K562 (cell line): ENCODE data around the gene PIH1D1. TPM values are rescaled to one million over a fixed set of nuclear protein-coding genes. Genes with fewer than 3 reads are reported as not detected.
A peak's percentile ranks its signal among the peaks of the same experiment; 100 is the strongest.

ENCODE experiments used
- BRF2 ChIP-seq: IDR thresholded peaks from 3 replicates; pipeline ENCODE4 v1.6.1; 2011; ENCODE audit warnings: borderline replicate concordance, mild to moderate bottlenecking; ENCODE audit not compliant: insufficient read length, insufficient read depth
- E2F3 ChIP-seq: fragments of 250-450 bp; sonication (Bioruptor Pico); IDR thresholded peaks from 2 replicates; pipeline ENCODE4 v1.4.0; 2020; ENCODE audit warnings: mild to moderate bottlenecking
- IRF2 ChIP-seq: sonication (generic); formaldehyde crosslinking; IDR thresholded peaks from 2 replicates; pipeline ENCODE4 v1.8.1; 2022; ENCODE audit warnings: mild to moderate bottlenecking, missing genetic modification reagents
- MTA3 ChIP-seq: fragments of 450-650 bp; formaldehyde crosslinking; IDR thresholded peaks from 2 replicates; pipeline ENCODE4 v1.6.1; 2017; ENCODE audit warnings: mild to moderate bottlenecking, borderline replicate concordance
- NR2F6 ChIP-seq: fragments of 450-650 bp; formaldehyde crosslinking; IDR thresholded peaks from 2 replicates; pipeline ENCODE4 v1.4.0; 2020; ENCODE audit warnings: mild to moderate bottlenecking
- PML ChIP-seq: IDR thresholded peaks from 2 replicates; pipeline ENCODE4 v1.6.1; 2012; ENCODE audit warnings: low read length, inconsistent platforms
- POLR2B ChIP-seq: fragments of 450-650 bp; IDR thresholded peaks from 2 replicates; pipeline ENCODE4 v1.6.1; 2018; ENCODE audit warnings: low read depth; ENCODE audit not compliant: partially characterized antibody
- PTRF ChIP-seq: fragments of 450-650 bp; IDR thresholded peaks from 2 replicates; pipeline ENCODE4 v1.6.1; 2016; ENCODE audit warnings: mild to moderate bottlenecking, missing genetic modification characterization, missing compliant biosample characterization
- SAFB ChIP-seq: fragments of 200-400 bp; formaldehyde crosslinking; IDR thresholded peaks from 2 replicates; pipeline ENCODE4 v1.6.1; 2017; ENCODE audit warnings: low read depth, low read length, borderline replicate concordance
- TAF7 ChIP-seq: fragments of 450-650 bp; IDR thresholded peaks from 2 replicates; pipeline ENCODE4 v1.6.1; 2016; ENCODE audit warnings: missing genetic modification characterization, missing compliant biosample characterization
- TARDBP ChIP-seq: fragments of 450-650 bp; IDR thresholded peaks from 2 replicates; pipeline ENCODE4 v1.6.1; 2016
- ZNF175 ChIP-seq: fragments of 200-800 bp; sonication (Bioruptor generic); IDR thresholded peaks from 2 replicates; pipeline ENCODE4 v1.6.1; 2016; ENCODE audit warnings: low read depth, mild to moderate bottlenecking, missing genetic modification characterization, missing compliant biosample characterization
- ZNF41 ChIP-seq: fragments of 250-450 bp; sonication (Bioruptor Pico); conservative IDR thresholded peaks from 2 replicates; pipeline ENCODE4 v1.4.0; 2020; ENCODE audit warnings: mild to moderate bottlenecking
- ZNF507 ChIP-seq: conservative IDR thresholded peaks from 2 replicates; pipeline ENCODE4 v1.6.1; 2017; ENCODE audit warnings: missing genetic modification characterization, missing compliant biosample characterization
- polyA plus RNA-seq, 8 experiments: library from polyadenylated mRNA; depleted of rRNA in 4 of 8; stranded (reverse) in 5 of 8; unstranded in 3 of 8; fragments of >200 nt; fragmentation: Nextera tagmentation in 2 of 8; fragmentation: Illumina TruSeq in 1 of 8; extraction: Ambion mirVana in 2 of 8; extraction: Trizol in 1 of 8; gene quantifications; 2 replicates each; pipeline versions ENCODE4 v1.2.1 to v1.2.3, GENCODE V29; 2011 to 2014; ENCODE audit warnings: inconsistent platforms in 1 of 8, missing spikeins in 1 of 8
- total RNA-seq, 7 experiments: library from RNA; depleted of rRNA in 6 of 7; stranded (reverse); fragments of >200 nt in 6 of 7; fragmentation: Illumina TruSeq in 2 of 7; extraction: Trizol in 2 of 7; gene quantifications; 2 replicates each; pipeline versions ENCODE4 v1.2.1 to v1.2.3, GENCODE V29; 2011 to 2021; ENCODE audit warnings: low replicate concordance in 1 of 7
- TF ChIP-seq, protein P1 (sequence below): fragments of 250-450 bp; sonication (Bioruptor Pico); IDR thresholded peaks from 2 replicates; pipeline ENCODE4 v1.4.0; 2020
- TF ChIP-seq, protein P2 (sequence below): IDR thresholded peaks from 2 replicates; pipeline ENCODE4 v1.6.1; 2011; ENCODE audit not compliant: insufficient read length; ENCODE audit errors: extremely low read depth

The PIH1D1 gene
- total and polyA plus RNA-seq, 9 of the 15 experiments (the other 6 are each of a cell fraction or from before 2014, with no cell fraction given), result 26.5 to 224 (median 137) TPM

DNA sequence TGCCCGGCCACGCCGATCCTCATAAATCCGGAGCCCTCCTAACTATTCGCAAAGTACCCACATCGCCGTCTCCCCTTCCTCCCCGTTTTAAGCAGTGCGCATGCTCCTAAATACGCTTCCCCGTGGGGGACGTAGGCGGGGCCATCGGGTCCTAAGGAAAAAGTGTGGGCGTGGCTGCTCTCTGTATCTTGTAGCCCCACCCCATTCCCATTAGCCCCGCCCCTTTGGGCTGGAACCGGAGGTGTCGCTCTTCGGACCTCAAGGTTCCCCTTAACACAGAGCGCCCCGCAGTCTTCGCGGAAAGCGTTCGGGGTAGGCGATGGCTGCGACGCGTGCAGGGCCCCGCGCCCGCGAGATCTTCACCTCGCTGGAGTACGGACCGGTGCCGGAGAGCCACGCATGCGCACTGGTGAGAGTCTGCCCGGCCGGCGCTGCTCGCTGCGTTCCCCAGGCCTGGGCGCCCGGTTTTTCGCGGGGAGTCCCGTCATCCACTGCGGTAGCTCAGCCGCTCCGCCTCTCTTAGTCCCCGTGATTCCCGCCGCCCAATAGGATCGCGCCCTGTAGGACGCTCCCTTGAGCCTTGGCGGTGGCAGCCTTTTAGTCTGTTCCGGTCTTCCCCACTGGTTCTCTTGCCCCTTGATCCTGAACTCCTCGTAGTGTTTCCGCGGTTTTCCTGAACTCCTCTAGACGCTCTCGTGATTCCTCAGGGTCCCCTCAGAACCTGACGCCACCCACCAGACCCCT lies 1.6 kb upstream of the PIH1D1 start, which contains the start of gene ALDH16A1 (continued):
- TF ChIP-seq, protein P1, sequence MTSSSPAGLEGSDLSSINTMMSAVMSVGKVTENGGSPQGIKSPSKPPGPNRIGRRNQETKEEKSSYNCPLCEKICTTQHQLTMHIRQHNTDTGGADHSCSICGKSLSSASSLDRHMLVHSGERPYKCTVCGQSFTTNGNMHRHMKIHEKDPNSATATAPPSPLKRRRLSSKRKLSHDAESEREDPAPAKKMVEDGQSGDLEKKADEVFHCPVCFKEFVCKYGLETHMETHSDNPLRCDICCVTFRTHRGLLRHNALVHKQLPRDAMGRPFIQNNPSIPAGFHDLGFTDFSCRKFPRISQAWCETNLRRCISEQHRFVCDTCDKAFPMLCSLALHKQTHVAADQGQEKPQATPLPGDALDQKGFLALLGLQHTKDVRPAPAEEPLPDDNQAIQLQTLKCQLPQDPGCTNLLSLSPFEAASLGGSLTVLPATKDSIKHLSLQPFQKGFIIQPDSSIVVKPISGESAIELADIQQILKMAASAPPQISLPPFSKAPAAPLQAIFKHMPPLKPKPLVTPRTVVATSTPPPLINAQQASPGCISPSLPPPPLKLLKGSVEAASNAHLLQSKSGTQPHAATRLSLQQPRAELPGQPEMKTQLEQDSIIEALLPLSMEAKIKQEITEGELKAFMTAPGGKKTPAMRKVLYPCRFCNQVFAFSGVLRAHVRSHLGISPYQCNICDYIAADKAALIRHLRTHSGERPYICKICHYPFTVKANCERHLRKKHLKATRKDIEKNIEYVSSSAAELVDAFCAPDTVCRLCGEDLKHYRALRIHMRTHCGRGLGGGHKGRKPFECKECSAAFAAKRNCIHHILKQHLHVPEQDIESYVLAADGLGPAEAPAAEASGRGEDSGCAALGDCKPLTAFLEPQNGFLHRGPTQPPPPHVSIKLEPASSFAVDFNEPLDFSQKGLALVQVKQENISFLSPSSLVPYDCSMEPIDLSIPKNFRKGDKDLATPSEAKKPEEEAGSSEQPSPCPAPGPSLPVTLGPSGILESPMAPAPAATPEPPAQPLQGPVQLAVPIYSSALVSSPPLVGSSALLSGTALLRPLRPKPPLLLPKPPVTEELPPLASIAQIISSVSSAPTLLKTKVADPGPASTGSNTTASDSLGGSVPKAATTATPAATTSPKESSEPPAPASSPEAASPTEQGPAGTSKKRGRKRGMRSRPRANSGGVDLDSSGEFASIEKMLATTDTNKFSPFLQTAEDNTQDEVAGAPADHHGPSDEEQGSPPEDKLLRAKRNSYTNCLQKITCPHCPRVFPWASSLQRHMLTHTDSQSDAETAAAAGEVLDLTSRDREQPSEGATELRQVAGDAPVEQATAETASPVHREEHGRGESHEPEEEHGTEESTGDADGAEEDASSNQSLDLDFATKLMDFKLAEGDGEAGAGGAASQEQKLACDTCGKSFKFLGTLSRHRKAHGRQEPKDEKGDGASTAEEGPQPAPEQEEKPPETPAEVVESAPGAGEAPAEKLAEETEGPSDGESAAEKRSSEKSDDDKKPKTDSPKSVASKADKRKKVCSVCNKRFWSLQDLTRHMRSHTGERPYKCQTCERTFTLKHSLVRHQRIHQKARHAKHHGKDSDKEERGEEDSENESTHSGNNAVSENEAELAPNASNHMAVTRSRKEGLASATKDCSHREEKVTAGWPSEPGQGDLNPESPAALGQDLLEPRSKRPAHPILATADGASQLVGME, result no peak
- TF ChIP-seq ZNF507 (tag), result no peak
- no peak for TF ChIP-seq ZNF175
- peak; percentile 91 for TF ChIP-seq TAF7 (tag)
- TF ChIP-seq POLR2B, result peak; percentile 100
- peak; percentile 87 for TF ChIP-seq MTA3
- TF ChIP-seq E2F3 (CRISPR knock-in tag), result peak; percentile 42; the same call in 1 of the 2 replicates
- TF ChIP-seq BRF2, result no peak
- TF ChIP-seq TARDBP, result 0 out of 2 replicates have a peak, but pooled peaks have one; percentile 63
- TF ChIP-seq ZNF41, result no peak
- no peak for TF ChIP-seq IRF2 (CRISPR knock-in tag)
- TF ChIP-seq, protein P2, sequence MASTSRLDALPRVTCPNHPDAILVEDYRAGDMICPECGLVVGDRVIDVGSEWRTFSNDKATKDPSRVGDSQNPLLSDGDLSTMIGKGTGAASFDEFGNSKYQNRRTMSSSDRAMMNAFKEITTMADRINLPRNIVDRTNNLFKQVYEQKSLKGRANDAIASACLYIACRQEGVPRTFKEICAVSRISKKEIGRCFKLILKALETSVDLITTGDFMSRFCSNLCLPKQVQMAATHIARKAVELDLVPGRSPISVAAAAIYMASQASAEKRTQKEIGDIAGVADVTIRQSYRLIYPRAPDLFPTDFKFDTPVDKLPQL, result no peak
- TF ChIP-seq PML, result peak; percentile 94
- no peak for TF ChIP-seq NR2F6
- no peak for TF ChIP-seq SAFB
- no peak for TF ChIP-seq PTRF (tag)
